DMS53 (cell line): ENCODE measurements around the gene ADIPOR2.
A peak's percentile ranks its signal among the peaks of the same experiment; 100 is the strongest.

ENCODE experiments used
- DNase-seq: peaks from one replicate; lab custom pipeline; 2025; lab: John Stamatoyannopoulos, UW

ADIPOR2 gene

GRCh38 chr12:1737652-1738286 is 46.9 kb downstream of the ADIPOR2 start:
- no peak for DNase-seq

GRCh38 chr12:1738446-1738845 is 47.6 kb downstream of the ADIPOR2 start:
- DNase-seq, result no peak

GRCh38 chr12:1739368-1739767 is 48.5 kb downstream of the ADIPOR2 start:
- DNase-seq, result no peak

- DNase-seq, result peak; percentile 57
Measured at GRCh38 chr12:1740161-1740948, 49.5 kb downstream of the ADIPOR2 start.

GRCh38 chr12:1741154-1741949 is 50.5 kb downstream of the ADIPOR2 start:
- no peak for DNase-seq

- DNase-seq, result no peak
Measured at GRCh38 chr12:1744932-1745331, 54.1 kb downstream of the ADIPOR2 start.

- DNase-seq, result no peak
Measured at GRCh38 chr12:1747609-1748008, 56.7 kb downstream of the ADIPOR2 start.

GRCh38 chr12:1749019-1749418 is 58.1 kb downstream of the ADIPOR2 start:
- DNase-seq, result peak; percentile 42

GRCh38 chr12:1750300-1750699 is 59.4 kb downstream of the ADIPOR2 start:
- no peak for DNase-seq

- DNase-seq, result no peak
Measured at GRCh38 chr12:1758376-1758775, 67.5 kb downstream of the ADIPOR2 start.

- DNase-seq, result no peak
Measured at GRCh38 chr12:1758887-1759286, 68.0 kb downstream of the ADIPOR2 start.

- peak; percentile 76 for DNase-seq
Measured at GRCh38 chr12:1760566-1761382, 69.9 kb downstream of the ADIPOR2 start.

- no peak for DNase-seq
Measured at GRCh38 chr12:1761857-1762256, 71.0 kb downstream of the ADIPOR2 start.

- no peak for DNase-seq
Measured at GRCh38 chr12:1763153-1763552, 72.3 kb downstream of the ADIPOR2 start.

- DNase-seq, result no peak
Measured at GRCh38 chr12:1766110-1766509, 75.2 kb downstream of the ADIPOR2 start.

GRCh38 chr12:1767407-1768090 is 76.7 kb downstream of the ADIPOR2 start:
- DNase-seq, result no peak

- no peak for DNase-seq
Measured at GRCh38 chr12:1768615-1769014, 77.7 kb downstream of the ADIPOR2 start.

- peak; percentile 28 for DNase-seq
Measured at GRCh38 chr12:1769809-1770494, 79.1 kb downstream of the ADIPOR2 start.

GRCh38 chr12:1773937-1774655 is 83.2 kb downstream of the ADIPOR2 start:
- DNase-seq, result no peak
